A549 treated with ZK216348 at 1 μM for 4 hours (cell line): ENCODE measurements around the gene CRHBP. TPM values are rescaled to one million over a fixed set of nuclear protein-coding genes. Genes with fewer than 3 reads are reported as not detected.

Experiments
- total RNA-seq: library from RNA; stranded (reverse); fragments of 200-300 nt; extraction: Qiagen RNA extraction; gene quantifications from 5 replicates; pipeline ENCODE4 v1.2.3, GENCODE V29; 2022; ENCODE audit warnings: low read depth

The CRHBP gene
- not detected in 5 replicates for total RNA-seq

DNA sequence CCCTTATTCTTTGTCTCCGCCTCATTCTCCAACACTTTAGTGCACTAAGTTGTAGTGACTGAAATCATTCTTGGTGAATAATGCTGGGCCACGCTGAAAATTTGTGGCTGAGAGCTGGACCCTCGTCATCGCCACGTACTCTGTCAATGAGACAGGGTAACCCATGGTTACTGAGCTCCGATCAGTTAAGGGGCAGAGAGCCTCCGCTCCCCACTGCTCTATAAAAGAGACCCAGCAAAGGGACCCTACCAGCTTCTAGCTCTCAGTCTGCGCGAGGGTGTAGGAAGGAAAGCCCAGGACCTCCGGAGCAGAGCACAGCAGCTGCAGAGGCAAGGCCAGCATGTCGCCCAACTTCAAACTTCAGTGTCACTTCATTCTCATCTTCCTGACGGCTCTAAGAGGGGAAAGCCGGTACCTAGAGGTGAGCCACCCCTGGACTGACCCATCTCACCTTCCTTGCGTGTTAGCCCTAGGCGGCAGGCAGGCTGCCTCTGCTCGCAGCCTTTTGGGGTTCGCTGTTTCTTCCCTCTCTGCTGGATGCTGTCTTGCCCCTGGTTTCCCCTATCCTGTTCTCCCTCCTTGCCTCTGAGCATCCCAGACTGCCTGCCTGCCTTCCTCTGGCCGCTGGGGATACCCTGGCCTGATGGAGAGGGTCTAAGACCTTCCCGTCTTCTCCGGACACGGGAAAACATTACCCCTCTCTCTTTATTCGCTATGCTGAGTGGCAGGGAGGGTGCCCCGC lies at the start of gene CRHBP:
CRHBP (plus strand) TSS at position 251 of the 742 bp plus-strand sequence; CDS start at position 341, 90 bp downstream.

Other genes with a start within 250 kb of the CRHBP start
- gene F2R, start 236.9 kb upstream of the CRHBP start, total RNA-seq, result 28.3 to 56.4 TPM (median 49.9 TPM) in 5 replicates
- gene F2RL1, start 134.0 kb upstream of the CRHBP start, total RNA-seq, result 209 to 272 TPM (median 236 TPM) in 5 replicates
- not detected in 5 replicates for gene S100Z, start 103.0 kb upstream of the CRHBP start, total RNA-seq
- 9.3 to 16.7 TPM (median 14.9 TPM) in 5 replicates for gene AGGF1, start 77.4 kb downstream of the CRHBP start, total RNA-seq
- gene ZBED3, start 134.2 kb downstream of the CRHBP start, total RNA-seq, result 3.0 to 4.5 TPM (median 3.7 TPM) in 5 replicates